Body of pancreas (tissue), 4 donors: ENCODE data around the gene ZNF423. TPM values are rescaled to one million over a fixed set of nuclear protein-coding genes. Genes with fewer than 3 reads are reported as not detected.

Experiments used
- ATAC-seq: fragments of 150-250 bp; one replicate; pipeline ENCODE4 v1.9.1; 2016
- DNase-seq, 4 donors: peaks; one replicate each; pipeline ENCODE4 v3.0.0-alpha.2; 2019
- H3K27ac ChIP-seq, 4 donors: fragments of 200-600 bp; sonication (generic); 1 replicate in 3 of 4; 2 replicates in 1 of 4; pipeline versions ENCODE4 v1.5.1 to v1.6.1; 2016 to 2019; ENCODE audit warnings: mild to moderate bottlenecking in 1 of 4, mixed read lengths in 1 of 4, moderate library complexity in 1 of 4
- H3K27me3 ChIP-seq, 2 donors: fragments of 200-600 bp; sonication (generic); one replicate each; pipeline ENCODE4 v1.6.0; 2016; ENCODE audit warnings: mild to moderate bottlenecking in 1 of 2
- H3K36me3 ChIP-seq, 2 donors: fragments of 200-600 bp; sonication (generic); replicated peaks in 1 of 2; 2 replicates each; pipeline ENCODE4 v1.5.1; 2016; ENCODE audit warnings: low read depth in 2 of 2; ENCODE audit not compliant: insufficient read depth in 1 of 2
- H3K4me1 ChIP-seq: fragments of 200-600 bp; sonication (generic); one replicate; pipeline ENCODE4 v1.6.0; 2016
- H3K4me3 ChIP-seq, 2 donors: fragments of 200-600 bp; sonication (generic); 1 replicate in 1 of 2; 2 replicates in 1 of 2; pipeline ENCODE4 v1.5.1; 2016 to 2019
- H3K9me3 ChIP-seq, 3 donors: fragments of 200-600 bp; sonication (generic); 1 replicate in 2 of 3; 2 replicates in 1 of 3; pipeline ENCODE4 v1.5.1; 2016
- CTCF ChIP-seq, 7 experiments: fragments of 450-650 bp in 4 of 7; fragments of 200-600 bp in 3 of 7; sonication (generic) in 3 of 7; IDR thresholded peaks; one replicate each; pipeline ENCODE4 v1.5.1; 2016 to 2019; ENCODE audit warnings: antibody characterized with exemption in 7 of 7
- POLR2A ChIP-seq, 3 donors: fragments of 450-650 bp; IDR thresholded peaks; one replicate each; pipeline ENCODE4 v1.6.1; 2016; ENCODE audit warnings: antibody characterized with exemption in 3 of 3, mild to moderate bottlenecking in 2 of 3
- WGBS, 2 donors: methylation state at CpG; one replicate each; pipeline ENCODE4 v1.1.5; 2017; 5-methylcytosine and 5-hydroxymethylcytosine counted together
- intact Hi-C: fragments of 100-400 bp; cut with DNase I; formaldehyde crosslinking; loops from one replicate; pipeline ENCODE4 v1.15.1; 2023
- total RNA-seq, 2 donors: library from RNA; depleted of rRNA; stranded (reverse); fragments of >200 nt; gene quantifications; one replicate each; pipeline ENCODE4 v1.1.0, GENCODE V29; 2016

Gene ZNF423
- total RNA-seq, 2 donors from 2014 or later = 4.2 to 9.2 TPM

GRCh38 chr16:49542946-49543630 lies 312.8 kb downstream of the ZNF423 start:
- no peaks in the 10 kb centered on the region for H3K9me3 ChIP-seq
- no peak overlapping the region for H3K27ac ChIP-seq
- ATAC-seq = no peak
- intact Hi-C loops = no loop called here
- H3K4me1 ChIP-seq = no peaks in the 10 kb centered on the region
- no peak for TF ChIP-seq POLR2A (IDR thresholded peaks at IDR 0.05)
- DNase-seq = no peak
- H3K27me3 ChIP-seq = no peaks in the 10 kb centered on the region
- H3K4me3 ChIP-seq = no peak overlapping the region
- WGBS, 2 donors = 74 to 91% methylated on average over 7 to 13 of the region's 13 CpGs
- no peaks in the 10 kb centered on the region for H3K36me3 ChIP-seq

GRCh38 chr16:49542391-49542891 lies 313.5 kb downstream of the ZNF423 start:
- 90 to 92% methylated on average over 8 to 9 of the region's 9 CpGs for WGBS, 2 donors
- Histone ChIP-seq H3K9me3 (no peaks in the 10 kb centered on the region), H3K27ac (no peak overlapping the region), H3K36me3 (no peaks in the 10 kb centered on the region), H3K27me3 (no peaks in the 10 kb centered on the region), H3K4me1 (no peaks in the 10 kb centered on the region), H3K4me3 (no peak overlapping the region)
- DNase-seq (no peak), ATAC-seq (no peak)
- intact Hi-C loops = no loop called here
- TF ChIP-seq POLR2A (IDR thresholded peaks at IDR 0.05) = no peak
- TF ChIP-seq CTCF (IDR thresholded peaks at IDR 0.05) = no peak

GRCh38 chr16:49540836-49541235 lies 315.1 kb downstream of the ZNF423 start:
- Histone ChIP-seq H3K36me3 (no peaks in the 10 kb centered on the region), H3K9me3 (no peaks in the 10 kb centered on the region), H3K4me3 (no peak overlapping the region), H3K27me3 (no peaks in the 10 kb centered on the region), H3K4me1 (no peaks in the 10 kb centered on the region), H3K27ac (no peak overlapping the region)
- TF ChIP-seq POLR2A (IDR thresholded peaks at IDR 0.05) (no peak), CTCF (IDR thresholded peaks at IDR 0.05) (no peak)
- ATAC-seq (no peak), DNase-seq (no peak)
- 92 to 97% methylated on average over 2 of the region's 2 CpGs for WGBS, 2 donors
- intact Hi-C loops = no loop called here

- TF ChIP-seq CTCF (IDR thresholded peaks at IDR 0.05) = no peak
- no peak for TF ChIP-seq POLR2A (IDR thresholded peaks at IDR 0.05)
- Histone ChIP-seq H3K9me3 (no peaks in the 10 kb centered on the region), H3K36me3 (no peaks in the 10 kb centered on the region), H3K27me3 (no peaks in the 10 kb centered on the region), H3K4me1 (no peaks in the 10 kb centered on the region), H3K27ac (no peak overlapping the region), H3K4me3 (no peak overlapping the region)
- 70 to 74% methylated on average over 4 of the region's 4 CpGs for WGBS, 2 donors
- ATAC-seq = no peak
- DNase-seq = no peak
- intact Hi-C loops = no loop called here
Observed at GRCh38 chr16:49539758-49540157, 316.2 kb downstream of the ZNF423 start.

GRCh38 chr16:49537924-49538459 lies 317.9 kb downstream of the ZNF423 start:
- no peak overlapping the region for H3K4me3 ChIP-seq
- no peaks in the 10 kb centered on the region for H3K27me3 ChIP-seq
- ATAC-seq (no peak), DNase-seq (no peak)
- WGBS, 2 donors = 92 to 96% methylated on average over 7 of the region's 7 CpGs
- H3K9me3 ChIP-seq = no peaks in the 10 kb centered on the region
- H3K27ac ChIP-seq = no peak overlapping the region
- TF ChIP-seq POLR2A (IDR thresholded peaks at IDR 0.05) (no peak), CTCF (IDR thresholded peaks at IDR 0.05) (no peak)
- no peaks in the 10 kb centered on the region for H3K4me1 ChIP-seq
- intact Hi-C loops = no loop called here
- H3K36me3 ChIP-seq = no peaks in the 10 kb centered on the region
